ENCODE results near the gene PACRG.

PACRG gene

GRCh38 chr6:163192591-163192990, 464.8 kb downstream of the PACRG start:
- no peak for DNase-seq (ENCODE audit: low read depth in 2 of 3, low spot score in 2 of 3)

DNA sequence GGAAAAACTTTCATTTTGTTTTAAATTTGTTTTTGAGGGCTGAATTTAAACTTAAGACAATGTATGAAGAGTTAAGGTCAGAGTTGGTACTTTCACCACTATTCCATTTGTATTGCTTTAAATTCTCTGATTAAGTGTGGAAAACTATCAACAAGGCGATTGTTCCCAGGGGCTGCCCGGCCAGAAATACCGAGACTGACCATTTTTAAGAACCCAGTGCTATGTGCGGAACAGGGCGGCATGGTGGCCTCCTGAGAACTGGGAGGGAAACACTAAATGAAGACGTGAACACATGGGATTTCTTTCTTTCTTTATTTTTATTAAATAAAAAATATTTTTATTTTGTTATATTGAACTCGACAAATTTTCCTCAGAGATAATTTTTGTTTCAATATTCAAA, 465.6 kb downstream of the PACRG start:
- no peak for DNase-seq (ENCODE audit: low read depth in 2 of 3, low spot score in 2 of 3)

DNA sequence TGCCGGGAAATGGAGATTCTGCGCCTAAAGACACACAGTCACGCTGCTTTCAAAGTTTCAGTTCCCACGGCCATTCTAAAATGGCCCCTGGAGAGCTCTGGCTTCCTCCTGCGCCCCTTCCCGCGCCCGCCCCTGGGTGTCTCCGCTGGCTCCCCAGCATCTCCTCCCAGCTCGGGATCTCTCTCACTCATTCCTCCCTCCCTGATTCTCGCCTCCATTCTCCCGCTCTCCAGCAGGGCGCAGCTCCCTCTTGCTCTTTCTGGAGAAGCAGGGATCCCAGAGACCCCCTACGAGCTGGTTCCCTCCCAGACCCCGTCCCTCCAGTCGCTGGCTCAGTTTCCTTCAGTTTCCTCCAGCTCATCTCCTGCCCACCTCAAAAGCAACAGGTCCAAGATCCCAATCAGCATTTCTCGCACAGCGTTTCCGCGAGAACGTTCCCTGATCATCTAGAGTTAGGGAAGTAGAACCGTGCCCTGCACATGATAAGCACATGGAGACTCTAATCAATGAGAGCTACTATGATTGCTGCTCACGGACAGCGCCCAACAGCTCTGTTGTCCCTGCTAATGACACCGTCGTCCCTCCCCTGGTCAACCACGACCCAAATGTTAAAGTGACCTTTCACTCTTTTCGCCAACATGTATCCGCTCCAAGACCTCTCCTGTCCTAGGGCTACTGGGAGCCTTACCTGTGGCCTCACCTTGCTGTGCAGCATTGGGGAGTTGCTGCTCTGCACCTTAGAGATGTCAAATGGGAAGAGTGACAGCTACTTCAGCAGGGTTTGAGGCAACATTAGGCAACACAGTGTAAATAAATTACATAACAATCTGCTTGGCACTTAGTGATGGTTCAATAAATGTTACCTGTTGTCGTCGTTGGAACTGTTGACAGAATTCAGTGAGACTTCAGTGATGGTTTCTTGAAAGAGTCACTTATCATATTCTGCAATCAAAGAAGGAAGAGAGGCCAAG, 468.2 kb downstream of the PACRG start:
- DNase-seq (ENCODE audit: low read depth in 2 of 3, low spot score in 2 of 3): no peak

GRCh38 chr6:163197839-163198238, 470.1 kb downstream of the PACRG start:
- DNase-seq (ENCODE audit: low read depth in 2 of 3, low spot score in 2 of 3): no peak

- DNase-seq (ENCODE audit: low read depth in 2 of 3, low spot score in 2 of 3): no peak
Observed at GRCh38 chr6:163198396-163198795, 470.6 kb downstream of the PACRG start.

DNA sequence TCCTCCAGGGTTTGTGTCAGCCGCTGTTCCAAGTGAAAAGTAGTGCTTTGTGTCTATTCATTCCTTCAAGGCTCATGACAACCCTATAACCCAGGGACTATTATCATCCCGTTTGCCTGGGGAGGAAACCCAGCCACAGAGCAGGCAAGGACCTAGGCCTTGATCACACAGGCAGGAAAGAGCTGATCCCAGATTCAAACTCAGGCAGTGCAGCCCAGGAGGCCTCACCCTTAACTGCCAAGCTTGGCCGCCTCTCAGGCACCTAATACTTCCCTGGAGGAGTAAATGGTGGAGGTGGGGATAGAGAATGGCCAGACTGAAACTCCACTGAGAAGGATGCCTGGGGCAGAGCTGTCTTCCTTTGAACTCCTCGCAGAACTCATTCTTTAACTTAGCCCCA, 471.6 kb downstream of the PACRG start:
- no peak for DNase-seq (ENCODE audit: low read depth in 2 of 3, low spot score in 2 of 3)

GRCh38 chr6:163200289-163200688, 472.5 kb downstream of the PACRG start:
- no peak for DNase-seq (ENCODE audit: low read depth in 2 of 3, low spot score in 2 of 3)

DNA sequence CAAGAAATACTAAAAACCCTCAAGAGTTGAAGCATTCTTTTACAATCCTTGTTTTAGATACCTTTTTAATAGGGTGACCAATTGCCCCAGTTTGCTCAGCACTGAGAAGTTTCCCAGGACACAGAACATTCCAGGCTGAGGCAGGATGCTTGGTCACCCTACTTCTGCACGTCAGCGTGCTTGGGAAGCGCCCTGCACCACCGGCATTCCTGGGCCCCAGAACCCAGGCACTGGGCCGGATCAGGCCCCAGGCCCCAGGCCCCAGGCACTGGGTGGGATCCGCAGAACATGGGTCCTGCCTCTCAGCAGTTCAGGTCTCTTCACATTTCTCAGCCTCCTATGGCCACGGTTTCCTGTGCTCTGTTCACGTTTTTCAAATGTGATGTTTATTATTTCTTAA, 472.9 kb downstream of the PACRG start:
- no peak for DNase-seq (ENCODE audit: low read depth in 2 of 3, low spot score in 2 of 3)

DNA sequence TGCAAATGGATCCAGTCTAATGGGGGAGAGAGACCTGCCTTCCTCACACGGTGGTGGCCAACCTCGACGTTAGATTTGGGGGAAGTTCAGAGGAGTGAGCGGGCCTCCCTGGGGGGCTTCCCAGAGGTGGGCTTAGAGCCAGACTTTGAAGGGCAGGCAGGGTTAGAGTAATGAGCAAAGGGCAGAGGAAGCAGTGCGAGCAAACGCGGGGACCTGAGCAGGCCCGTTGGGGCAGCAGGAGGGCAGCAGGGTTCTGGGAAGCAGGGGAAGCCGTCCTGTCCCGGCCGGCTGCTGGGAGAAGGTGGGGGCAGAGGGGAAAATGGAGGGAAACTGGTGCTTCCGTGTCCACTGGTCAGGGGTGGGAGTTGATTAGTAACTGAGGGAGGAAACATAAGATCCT, 474.1 kb downstream of the PACRG start:
- DNase-seq (ENCODE audit: low read depth in 2 of 3, low spot score in 2 of 3): no peak

GRCh38 chr6:163206196-163206595, 478.4 kb downstream of the PACRG start:
- DNase-seq (ENCODE audit: low read depth in 2 of 3, low spot score in 2 of 3): no peak

DNA sequence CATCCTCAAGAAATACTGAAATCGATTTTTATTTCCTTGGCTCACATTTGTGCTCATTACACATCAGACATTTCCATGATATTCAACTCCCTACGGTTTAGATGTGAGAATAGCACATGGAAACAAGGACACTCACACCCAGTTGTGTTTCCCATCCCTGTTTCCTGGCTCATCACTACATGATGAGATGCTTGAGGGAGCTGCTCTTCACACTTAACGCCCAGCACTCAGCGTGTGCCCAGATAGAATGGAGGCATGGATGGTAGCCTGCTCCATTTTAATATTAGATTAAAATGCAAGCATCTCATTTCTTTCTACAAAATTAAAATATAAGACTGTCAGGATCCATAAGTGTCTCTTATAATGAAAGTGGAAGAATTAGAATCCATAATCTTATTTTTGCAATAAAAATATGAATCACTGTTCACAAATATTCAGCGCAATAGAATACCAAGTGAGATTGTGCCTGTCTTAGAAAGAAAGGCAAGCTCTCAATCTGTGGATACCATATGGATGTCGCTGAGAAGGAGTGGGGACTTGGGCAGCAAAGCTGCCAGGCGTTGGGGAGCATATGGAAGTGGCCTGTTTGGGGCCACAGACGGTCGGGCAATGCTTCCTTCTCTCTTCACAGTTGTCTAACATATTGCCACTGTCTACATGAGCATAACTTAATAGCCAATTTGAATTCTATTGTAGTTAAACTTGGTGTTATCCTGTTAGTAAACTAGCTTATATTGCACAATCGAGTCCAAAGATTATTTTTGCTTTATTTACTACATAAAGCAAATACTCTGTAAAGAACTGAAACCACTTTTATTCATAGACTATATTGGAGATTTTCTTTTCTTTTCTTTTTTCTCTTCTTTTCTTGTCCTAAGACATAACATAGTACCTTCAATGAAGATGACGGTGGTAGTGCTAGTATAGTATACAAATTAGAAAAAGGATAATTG, 479.9 kb downstream of the PACRG start:
- no peak for DNase-seq (ENCODE audit: low read depth in 2 of 3, low spot score in 2 of 3)

DNA sequence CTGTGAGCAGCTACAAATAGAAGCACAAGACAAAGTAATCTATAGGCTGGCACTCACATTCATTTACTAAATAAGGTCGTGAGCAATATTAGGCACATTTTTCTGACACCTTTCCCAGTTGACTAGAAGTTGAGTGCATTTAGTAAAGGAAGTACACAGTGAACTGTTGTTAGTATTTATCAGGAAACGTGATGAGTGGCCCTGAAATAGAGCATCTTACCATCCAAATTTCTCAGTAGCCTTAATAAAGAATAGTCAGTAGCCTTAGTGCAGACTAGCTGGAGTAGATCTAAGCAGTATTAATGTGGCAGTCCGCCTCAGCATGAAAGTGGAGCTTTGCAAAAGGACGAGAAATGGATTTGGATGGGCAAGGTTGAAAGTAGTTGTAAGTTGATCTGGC, 481.2 kb downstream of the PACRG start:
- DNase-seq (ENCODE audit: low read depth in 2 of 3, low spot score in 2 of 3): no peak

DNA sequence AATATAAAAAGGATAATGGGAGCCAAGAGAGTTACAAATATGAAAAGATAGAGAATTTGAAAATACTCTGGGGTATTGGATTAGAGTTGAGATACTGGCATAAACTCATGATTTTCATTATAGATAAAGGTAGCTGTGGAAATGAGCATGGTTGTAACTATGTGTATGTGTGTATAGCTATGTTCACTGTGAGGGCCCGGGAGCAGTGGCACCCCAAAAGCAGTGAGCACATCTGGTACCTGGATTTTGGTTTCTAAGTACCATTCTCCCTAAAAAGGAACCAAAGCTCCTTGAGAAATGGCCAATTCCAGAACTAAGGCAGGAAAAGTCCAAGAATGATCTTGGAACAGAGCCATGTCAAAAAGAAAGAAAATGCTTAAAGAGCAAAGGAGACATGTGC, 484.3 kb downstream of the PACRG start:
- DNase-seq (ENCODE audit: low read depth in 2 of 3, low spot score in 2 of 3): no peak

DNA sequence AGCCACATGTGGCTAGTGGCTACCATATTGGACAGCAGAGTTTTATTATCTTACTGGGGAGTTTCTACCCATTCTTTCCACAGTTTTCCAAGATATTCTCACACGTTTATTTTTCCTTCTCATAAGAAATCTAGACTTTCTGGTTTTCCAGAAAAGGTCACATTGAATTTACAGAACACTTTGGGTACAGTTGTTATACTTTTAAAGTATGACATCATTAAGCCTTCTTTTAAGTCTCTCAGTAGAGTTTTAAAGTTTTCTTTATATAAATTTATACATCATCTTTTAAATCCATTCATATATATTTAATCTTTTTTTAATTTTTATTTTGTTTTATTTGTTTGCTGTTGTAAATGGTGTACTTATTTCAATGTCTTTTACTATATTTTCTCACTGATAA, 486.5 kb downstream of the PACRG start:
- no peak for DNase-seq (ENCODE audit: low read depth in 2 of 3, low spot score in 2 of 3)

- no peak for DNase-seq (ENCODE audit: low read depth in 2 of 3, low spot score in 2 of 3)
Observed at GRCh38 chr6:163218361-163218894, 490.7 kb downstream of the PACRG start.

DNA sequence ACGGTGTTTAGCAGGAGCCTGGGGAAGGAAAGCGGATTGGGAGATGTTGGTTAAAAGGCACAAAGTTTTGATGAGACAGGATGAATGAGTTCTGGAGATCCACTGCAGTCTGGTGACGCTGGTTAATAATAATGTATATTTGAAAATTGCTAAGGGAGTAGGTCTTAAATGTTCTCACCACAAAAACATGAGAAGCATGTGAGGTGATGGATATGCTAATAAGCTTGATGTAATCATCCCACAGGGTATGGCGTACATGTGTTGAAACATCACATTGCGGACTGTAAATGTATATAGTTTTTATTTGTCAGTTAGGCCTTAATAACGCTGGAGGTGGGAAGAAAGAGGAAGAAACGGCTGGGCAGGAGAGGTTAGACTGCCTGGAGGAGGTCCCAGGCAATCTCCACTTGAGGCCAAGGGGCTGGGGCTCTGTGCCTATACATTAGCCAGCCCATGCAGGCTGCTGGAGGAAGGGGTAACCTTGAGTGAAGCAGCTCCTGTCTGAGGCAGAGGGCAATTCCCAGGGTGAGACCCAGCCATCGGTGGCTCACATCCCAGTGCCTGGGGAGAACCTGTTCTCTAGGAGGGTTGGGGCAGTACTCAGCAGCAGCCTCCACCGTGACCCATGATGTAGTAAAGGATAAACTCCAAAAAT, 498.5 kb downstream of the PACRG start:
- DNase-seq (ENCODE audit: low read depth in 2 of 3, low spot score in 2 of 3): no peak

GRCh38 chr6:163226836-163227485, 499.2 kb downstream of the PACRG start:
- no peak for DNase-seq (ENCODE audit: low read depth in 2 of 3, low spot score in 2 of 3)

DNA sequence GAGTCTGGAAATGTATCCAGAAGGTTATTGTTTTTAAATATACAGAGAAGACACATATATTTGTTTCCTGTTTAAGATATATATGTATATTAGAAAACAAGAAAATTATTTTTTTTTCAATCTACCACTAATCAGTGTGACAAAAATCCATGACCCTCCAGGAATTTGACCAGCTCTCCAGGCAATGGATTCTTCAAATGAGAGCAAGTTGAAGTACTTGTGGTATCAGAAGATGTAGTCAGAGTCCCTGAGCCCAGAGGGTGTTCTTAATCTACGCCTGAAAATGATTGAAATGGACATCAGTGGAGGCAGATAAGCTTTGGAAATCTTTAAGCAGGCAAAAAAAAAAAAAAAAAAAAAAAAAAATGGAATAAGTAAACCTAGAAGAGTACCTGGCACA, 500.3 kb downstream of the PACRG start:
- no peak for DNase-seq (ENCODE audit: low read depth in 2 of 3, low spot score in 2 of 3)

GRCh38 chr6:163229050-163229449, 501.3 kb downstream of the PACRG start:
- no peak for DNase-seq (ENCODE audit: low read depth in 2 of 3, low spot score in 2 of 3)

DNA sequence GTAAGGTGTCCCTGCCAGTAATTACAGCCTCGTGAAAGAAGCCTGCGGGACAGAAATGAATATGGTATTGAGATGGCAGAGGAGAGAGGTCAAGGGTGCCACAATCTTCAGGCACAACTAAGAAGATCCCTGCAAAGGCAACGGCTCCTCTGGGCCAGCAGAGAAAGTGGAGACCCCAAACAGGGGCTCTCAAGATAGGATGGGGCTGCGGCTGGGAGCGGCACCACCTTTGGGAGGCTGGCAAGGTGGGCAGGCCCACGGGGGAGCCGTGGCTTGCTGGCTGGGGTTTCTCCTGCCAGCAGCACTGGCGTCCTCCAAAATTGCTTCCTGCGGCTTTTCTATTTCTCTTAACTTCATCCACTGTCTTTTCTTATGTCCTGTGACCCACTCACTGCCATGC, 503.1 kb downstream of the PACRG start:
- no peak for DNase-seq (ENCODE audit: low read depth in 2 of 3, low spot score in 2 of 3)
